ENCODE measurements around the gene EFCAB10. TPM values are rescaled to one million over a fixed set of nuclear protein-coding genes. Genes with fewer than 3 reads are reported as not detected.
"Not testable (repeated sequence)": the region's sequence is repeated elsewhere in the genome, so short reads cannot be mapped to it uniquely, and the experiment has no call there.

The EFCAB10 gene
- total and polyA plus RNA-seq, 12 donors: 0.10 to 0.27 (median 0.11) TPM; not detected in 9

DNA sequence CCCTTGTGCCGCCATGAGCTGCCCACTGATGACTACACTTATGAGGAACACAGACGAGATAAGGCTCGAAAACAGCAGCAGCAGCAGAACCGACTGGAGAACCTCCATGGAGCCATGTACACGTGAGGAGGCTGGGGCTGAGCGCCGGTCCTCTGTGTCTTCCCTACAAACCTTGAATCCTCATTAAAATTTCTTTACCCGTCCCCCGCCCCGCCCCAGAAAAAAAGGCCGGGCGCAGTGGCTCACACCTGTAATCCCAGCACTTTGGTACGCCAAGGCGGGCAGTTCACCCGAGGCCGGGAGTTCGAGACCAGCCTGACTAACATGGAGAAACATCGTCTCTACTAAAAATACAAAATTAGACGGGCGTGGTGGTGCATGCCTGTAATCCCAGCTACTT, 50.7 kb downstream of the EFCAB10 start:
- H3K27ac ChIP-seq: no peak overlapping the region
- no peak for TF ChIP-seq POLR2A (IDR thresholded peaks at IDR 0.05)
- TF ChIP-seq, protein P1, sequence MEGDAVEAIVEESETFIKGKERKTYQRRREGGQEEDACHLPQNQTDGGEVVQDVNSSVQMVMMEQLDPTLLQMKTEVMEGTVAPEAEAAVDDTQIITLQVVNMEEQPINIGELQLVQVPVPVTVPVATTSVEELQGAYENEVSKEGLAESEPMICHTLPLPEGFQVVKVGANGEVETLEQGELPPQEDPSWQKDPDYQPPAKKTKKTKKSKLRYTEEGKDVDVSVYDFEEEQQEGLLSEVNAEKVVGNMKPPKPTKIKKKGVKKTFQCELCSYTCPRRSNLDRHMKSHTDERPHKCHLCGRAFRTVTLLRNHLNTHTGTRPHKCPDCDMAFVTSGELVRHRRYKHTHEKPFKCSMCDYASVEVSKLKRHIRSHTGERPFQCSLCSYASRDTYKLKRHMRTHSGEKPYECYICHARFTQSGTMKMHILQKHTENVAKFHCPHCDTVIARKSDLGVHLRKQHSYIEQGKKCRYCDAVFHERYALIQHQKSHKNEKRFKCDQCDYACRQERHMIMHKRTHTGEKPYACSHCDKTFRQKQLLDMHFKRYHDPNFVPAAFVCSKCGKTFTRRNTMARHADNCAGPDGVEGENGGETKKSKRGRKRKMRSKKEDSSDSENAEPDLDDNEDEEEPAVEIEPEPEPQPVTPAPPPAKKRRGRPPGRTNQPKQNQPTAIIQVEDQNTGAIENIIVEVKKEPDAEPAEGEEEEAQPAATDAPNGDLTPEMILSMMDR (IDR thresholded peaks at IDR 0.05): no peak
- H3K27me3 ChIP-seq: no peaks in the 10 kb centered on the region
- no peaks in the 10 kb centered on the region for H3K36me3 ChIP-seq (replicated peaks in 1 of 2)
- intact Hi-C loops (cut with DNase I): no loop called here
- DNase-seq: no peak
- no peak overlapping the region for H3K4me3 ChIP-seq
- H3K9me3 ChIP-seq (replicated peaks in 1 of 3): no peaks in the 10 kb centered on the region
- 90 to 95% (median 92%) methylated on average over 18 to 20 of the region's 20 CpGs for WGBS, 4 donors
- H3K4me1 ChIP-seq (replicated peaks in 1 of 2): peaks cover 8 to 15% of the 10 kb centered on the region in 2 donors

GRCh38 chr7:105530126-105530525, 51.2 kb downstream of the EFCAB10 start:
- Histone ChIP-seq H3K36me3 (replicated peaks in 1 of 2) (no peaks in the 10 kb centered on the region), H3K9me3 (replicated peaks in 1 of 3) (no peaks in the 10 kb centered on the region), H3K4me1 (replicated peaks in 1 of 2) (peaks cover 8 to 15% of the 10 kb centered on the region in 2 donors), H3K4me3 (no peak overlapping the region), H3K27ac (no peak overlapping the region), H3K27me3 (no peaks in the 10 kb centered on the region)
- intact Hi-C loops (cut with DNase I): no loop called here
- 87 to 93% (median 92%) methylated on average over 8 to 10 of the region's 10 CpGs for WGBS, 4 donors
- TF ChIP-seq, protein P1 (IDR thresholded peaks at IDR 0.05): no peak
- no peak for TF ChIP-seq POLR2A (IDR thresholded peaks at IDR 0.05)
- no peak for DNase-seq

DNA sequence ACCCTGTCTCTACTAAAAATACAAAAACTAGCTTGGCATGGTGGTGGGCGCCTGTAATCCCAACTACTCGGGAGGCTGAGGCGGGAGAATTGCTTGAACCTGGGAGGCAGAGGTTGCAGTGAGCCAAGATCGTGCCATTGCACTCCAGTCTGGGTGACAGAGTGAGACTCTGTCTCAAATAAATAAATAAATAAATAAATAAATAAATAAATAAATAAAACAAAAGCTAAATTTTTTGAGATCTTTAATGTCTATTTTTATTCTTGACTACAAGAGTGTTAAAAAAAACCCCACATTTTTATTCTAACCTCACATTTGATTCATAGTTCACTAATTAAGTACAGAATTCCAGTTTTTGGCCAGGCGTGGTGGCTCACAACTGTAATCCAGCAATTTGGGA, 53.6 kb downstream of the EFCAB10 start:
- H3K4me3 ChIP-seq; H3K4me1 ChIP-seq (replicated peaks in 1 of 2); H3K27ac ChIP-seq; intact Hi-C loops (cut with DNase I); DNase-seq; H3K9me3 ChIP-seq (replicated peaks in 1 of 3); H3K27me3 ChIP-seq; H3K36me3 ChIP-seq (replicated peaks in 1 of 2): not testable (repeated sequence)
- 82 to 97% (median 94%) methylated on average over 5 of the region's 5 CpGs for WGBS, 4 donors

GRCh38 chr7:105524840-105525239, 56.5 kb downstream of the EFCAB10 start:
- intact Hi-C loops (cut with DNase I): no loop called here
- DNase-seq: no peak
- no peaks in the 10 kb centered on the region for H3K36me3 ChIP-seq (replicated peaks in 1 of 2)
- no peaks in the 10 kb centered on the region for H3K9me3 ChIP-seq (replicated peaks in 1 of 3)
- H3K27me3 ChIP-seq: no peaks in the 10 kb centered on the region
- H3K4me3 ChIP-seq: no peak overlapping the region
- H3K4me1 ChIP-seq (replicated peaks in 1 of 2): peaks cover 12 to 14% of the 10 kb centered on the region in 2 donors
- TF ChIP-seq, protein P1 (IDR thresholded peaks at IDR 0.05): no peak
- no peak for TF ChIP-seq POLR2A (IDR thresholded peaks at IDR 0.05)
- no peak overlapping the region for H3K27ac ChIP-seq
- WGBS, 4 donors: 72 to 84% (median 74%) methylated on average over 3 to 4 of the region's 4 CpGs

DNA sequence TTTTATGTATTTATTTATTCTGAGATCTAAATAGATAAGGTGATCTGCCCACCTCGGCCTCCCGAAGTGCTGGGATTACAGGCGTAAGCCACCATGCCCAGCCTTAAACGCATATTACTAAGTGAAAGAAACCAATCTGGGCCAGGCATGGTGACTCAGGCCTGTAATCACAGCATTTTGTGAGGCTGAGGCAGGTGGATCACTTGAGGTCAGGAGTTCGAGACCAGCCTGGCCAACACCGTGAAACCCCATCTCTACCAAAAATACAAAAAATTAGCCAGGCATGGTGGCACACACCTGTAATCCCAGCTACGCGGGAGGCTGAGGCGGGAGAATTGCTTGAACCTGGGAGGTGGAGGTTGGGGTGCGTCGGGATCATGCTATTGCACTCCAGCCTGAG, 56.9 kb downstream of the EFCAB10 start:
- intact Hi-C loops (cut with DNase I); DNase-seq: not testable (repeated sequence)
- WGBS, 4 donors: 90 to 96% (median 93%) methylated on average over 11 of the region's 11 CpGs

More for the DNA sequence above, 56.9 kb downstream of the EFCAB10 start:
- H3K36me3 ChIP-seq (replicated peaks in 1 of 2); H3K4me3 ChIP-seq; H3K9me3 ChIP-seq (replicated peaks in 1 of 3); H3K27ac ChIP-seq; H3K27me3 ChIP-seq: not testable (repeated sequence)
- H3K4me1 ChIP-seq (replicated peaks in 1 of 2): peaks cover 12 to 14% of the 10 kb centered on the region in 2 donors

Data from adrenal gland (tissue), 12 donors.